Tibial nerve (tissue), 4 donors: ENCODE data around the gene KRT77.

Experiments used
- EP300 ChIP-seq, 2 donors: sonication (generic); formaldehyde crosslinking; IDR thresholded peaks; one replicate each; pipeline ENCODE4 v1.6.1; 2017; ENCODE audit warnings: antibody characterized with exemption in 2 of 2, mild to moderate bottlenecking in 1 of 2
- TF ChIP-seq, protein P1 (sequence below), 5 experiments: fragments of 200-600 bp in 3 of 5; fragments of 450-650 bp in 2 of 5; sonication (generic) in 3 of 5; IDR thresholded peaks; one replicate each; pipeline ENCODE4 v1.5.1; 2016 to 2019; ENCODE audit warnings: antibody characterized with exemption in 5 of 5, mild to moderate bottlenecking in 3 of 5, moderate library complexity in 2 of 5

DNA sequence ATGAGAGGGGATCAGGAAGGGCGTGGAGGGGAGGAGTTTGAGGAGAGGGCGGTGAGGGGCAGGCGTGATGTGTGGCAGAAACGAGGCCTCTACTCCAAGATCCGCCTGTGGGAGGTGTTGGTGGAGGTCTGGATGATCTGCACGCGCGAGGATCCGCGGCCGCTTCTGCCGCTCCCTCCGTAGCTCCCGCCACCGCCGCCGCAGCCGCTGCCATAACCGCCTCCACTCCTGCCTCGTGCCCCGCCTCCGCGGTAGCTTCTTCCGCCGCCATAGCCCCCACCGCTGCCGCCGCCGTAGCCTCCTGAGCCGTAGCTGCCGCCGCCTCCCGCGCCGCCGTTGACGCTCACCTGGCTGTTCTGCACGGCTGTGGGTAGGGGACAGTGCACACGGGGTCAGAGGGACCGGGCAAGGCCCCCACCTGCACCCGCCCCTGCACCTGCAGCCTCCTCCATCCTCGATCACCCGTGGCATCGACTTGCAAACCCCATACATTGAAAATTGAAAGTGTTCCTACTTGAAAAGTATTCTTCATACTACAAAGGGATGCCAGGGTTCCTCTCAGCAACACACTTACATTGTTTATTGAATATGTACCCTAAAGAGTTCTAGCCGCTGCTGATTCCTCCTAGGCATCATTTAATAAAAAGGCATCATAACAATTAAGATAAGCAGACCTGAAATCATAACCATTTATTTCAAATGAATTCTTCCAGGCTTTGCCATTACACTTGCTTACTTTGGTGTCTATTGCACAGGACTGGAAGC, 12.1 kb downstream of the KRT77 start:
- TF ChIP-seq EP300 (IDR thresholded peaks at IDR 0.05), result no peak
- TF ChIP-seq, protein P1, sequence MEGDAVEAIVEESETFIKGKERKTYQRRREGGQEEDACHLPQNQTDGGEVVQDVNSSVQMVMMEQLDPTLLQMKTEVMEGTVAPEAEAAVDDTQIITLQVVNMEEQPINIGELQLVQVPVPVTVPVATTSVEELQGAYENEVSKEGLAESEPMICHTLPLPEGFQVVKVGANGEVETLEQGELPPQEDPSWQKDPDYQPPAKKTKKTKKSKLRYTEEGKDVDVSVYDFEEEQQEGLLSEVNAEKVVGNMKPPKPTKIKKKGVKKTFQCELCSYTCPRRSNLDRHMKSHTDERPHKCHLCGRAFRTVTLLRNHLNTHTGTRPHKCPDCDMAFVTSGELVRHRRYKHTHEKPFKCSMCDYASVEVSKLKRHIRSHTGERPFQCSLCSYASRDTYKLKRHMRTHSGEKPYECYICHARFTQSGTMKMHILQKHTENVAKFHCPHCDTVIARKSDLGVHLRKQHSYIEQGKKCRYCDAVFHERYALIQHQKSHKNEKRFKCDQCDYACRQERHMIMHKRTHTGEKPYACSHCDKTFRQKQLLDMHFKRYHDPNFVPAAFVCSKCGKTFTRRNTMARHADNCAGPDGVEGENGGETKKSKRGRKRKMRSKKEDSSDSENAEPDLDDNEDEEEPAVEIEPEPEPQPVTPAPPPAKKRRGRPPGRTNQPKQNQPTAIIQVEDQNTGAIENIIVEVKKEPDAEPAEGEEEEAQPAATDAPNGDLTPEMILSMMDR (IDR thresholded peaks at IDR 0.05), result no peak
